Stimulated activated CD4-positive, alpha-beta T cell treated with anti-CD3 and anti-CD28 coated beads, Interleukin-15, amount 100 ng/mL, for 48 hours (primary cell): Measurements from ENCODE around the gene COG8.
A peak's percentile ranks its signal among the peaks of the same experiment; 100 is the strongest.
"Not testable (repeated sequence)": the region's sequence is repeated elsewhere in the genome, so short reads cannot be mapped to it uniquely, and the experiment has no call there.

Source experiments
- DNase-seq, 2 donors: peaks; one replicate each; pipeline ENCODE4 v3.0.0-alpha.2; 2020; ENCODE audit warnings: low read depth in 2 of 2

The COG8 gene

GRCh38 chr16:69319381-69319780 lies 20.0 kb downstream of the COG8 start:
- DNase-seq, result no peak

DNA sequence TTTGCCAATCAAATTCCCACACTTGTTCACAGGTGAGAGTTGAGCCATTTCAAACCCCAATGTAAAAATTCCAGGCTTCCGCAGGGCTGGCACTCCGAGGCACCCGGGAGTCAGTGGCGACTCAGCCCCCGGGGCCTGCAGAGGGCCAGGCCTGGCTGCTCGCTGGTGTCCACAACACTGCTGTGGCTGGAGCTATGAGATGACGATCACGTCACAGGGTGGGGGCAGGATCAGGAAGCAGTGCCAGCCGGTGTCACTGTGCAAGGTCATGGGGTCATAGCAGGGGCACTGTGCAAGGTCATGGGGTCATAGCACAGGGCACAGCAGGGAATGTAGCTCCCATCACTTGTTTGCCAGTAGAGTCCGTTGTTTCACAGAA lies 20.5 kb downstream of the COG8 start:
- no peak for DNase-seq

DNA sequence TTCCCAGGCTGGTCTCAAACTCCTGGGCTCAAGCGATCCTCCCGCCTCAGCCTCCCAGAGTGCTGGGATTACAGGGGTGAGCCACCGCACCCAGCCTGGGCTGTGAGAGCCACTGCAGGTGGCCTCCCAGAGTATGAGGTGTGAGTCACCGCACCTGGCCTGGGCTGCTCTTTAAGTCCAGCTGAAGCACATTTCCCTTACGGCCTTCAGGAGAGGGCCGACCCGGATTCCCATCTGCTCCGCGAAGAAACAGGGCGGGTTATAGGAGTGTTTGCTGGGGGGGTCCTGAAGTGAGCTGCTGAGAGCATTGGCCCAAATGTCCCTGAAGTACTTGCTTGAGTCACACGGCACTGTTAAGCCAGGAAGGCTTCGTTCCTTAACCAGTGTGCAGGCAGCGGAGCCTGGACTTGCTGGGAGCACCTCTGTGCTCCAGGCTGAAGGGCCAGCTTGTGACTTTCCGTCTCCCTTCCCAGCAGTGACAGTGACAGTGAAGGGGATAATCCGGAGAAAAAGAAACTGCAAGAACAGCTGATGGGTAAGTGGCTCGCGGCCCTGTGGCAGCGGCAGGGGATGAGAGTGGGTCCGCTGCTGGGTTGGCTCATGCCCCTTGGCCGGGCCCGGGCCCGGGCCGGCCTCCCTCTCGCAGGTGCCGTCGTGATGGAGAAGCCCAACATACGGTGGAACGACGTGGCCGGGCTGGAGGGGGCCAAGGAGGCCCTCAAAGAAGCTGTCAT lies 21.0 kb downstream of the COG8 start:
- no peak for DNase-seq

- DNase-seq, result no peak
Observed at GRCh38 chr16:69316595-69317034, 22.7 kb downstream of the COG8 start.

DNA sequence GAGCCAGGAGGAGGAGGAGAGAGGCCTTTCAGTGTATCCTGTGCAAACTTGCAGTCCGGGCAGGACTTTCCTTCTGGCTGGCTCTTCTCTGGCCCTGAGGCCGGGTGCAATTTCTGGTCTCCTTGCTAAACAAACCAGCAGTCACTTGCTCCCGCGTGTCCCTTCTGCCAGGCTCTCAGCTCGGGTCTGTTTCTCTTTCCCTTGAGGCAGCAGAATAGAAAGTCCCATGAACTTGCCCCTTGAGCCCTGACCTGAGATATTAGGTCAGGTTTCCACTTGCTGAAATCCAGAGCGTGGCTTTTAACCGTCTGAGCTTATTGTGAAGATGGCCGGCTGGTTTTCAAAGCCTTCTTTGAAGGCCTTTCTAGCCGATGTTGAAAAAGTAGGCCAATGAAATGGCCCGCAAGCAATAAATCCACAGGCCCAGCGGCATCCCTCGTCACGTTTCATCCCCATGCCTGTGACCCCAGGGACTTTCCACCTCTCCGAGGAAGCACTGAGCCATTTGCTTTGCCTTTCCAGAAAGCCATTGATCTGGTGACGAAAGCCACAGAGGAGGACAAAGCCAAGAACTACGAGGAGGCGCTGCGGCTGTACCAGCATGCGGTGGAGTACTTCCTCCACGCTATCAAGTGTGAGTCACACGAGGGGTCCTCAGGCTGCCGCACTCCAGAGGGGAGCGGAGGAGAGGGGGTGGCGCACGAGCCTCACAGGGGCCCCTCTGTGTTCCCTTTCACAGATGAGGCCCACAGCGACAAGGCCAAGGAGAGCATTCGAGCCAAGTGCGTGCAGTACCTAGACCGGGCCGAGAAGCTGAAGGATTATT lies 23.7 kb downstream of the COG8 start:
- no peak for DNase-seq

DNA sequence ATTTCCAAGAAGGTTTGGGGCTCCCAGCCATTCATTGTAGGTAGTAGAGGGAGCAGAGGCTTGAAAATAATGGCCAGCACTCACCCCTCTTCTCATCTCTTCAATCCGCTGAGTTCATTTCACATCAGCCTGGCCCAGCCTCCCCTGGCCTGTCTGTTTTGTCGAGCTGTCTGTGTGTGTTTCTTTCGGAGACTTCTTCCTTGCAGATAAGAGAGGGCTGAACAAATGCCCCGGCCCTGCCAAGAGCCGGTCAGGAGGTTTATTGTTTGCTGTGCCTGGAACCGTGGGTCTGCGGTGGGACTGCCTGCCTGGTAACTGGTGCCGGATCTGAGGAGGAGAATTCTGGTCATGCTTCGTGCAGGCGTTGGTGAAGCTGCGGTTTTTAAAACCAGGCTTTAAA lies 24.8 kb downstream of the COG8 start:
- no peak for DNase-seq

DNA sequence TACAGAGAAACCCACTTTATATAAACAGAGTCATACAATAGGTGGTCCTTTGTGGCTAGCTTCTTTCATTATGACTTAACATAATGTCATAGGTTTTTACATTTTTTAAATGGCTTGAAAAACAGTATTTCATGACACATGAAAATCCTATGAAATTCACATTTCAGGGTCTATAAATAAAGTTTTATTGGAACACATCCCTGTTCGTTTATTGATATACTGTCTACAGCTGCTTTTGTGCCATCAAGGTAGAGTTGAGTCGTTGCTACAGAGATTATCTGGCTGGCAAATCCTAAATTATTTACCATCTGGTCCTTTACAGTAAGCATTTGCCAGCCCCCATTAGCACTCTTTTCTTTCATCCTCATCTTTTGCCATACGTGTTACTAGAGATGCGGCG lies 25.9 kb downstream of the COG8 start:
- no peak for DNase-seq

DNA sequence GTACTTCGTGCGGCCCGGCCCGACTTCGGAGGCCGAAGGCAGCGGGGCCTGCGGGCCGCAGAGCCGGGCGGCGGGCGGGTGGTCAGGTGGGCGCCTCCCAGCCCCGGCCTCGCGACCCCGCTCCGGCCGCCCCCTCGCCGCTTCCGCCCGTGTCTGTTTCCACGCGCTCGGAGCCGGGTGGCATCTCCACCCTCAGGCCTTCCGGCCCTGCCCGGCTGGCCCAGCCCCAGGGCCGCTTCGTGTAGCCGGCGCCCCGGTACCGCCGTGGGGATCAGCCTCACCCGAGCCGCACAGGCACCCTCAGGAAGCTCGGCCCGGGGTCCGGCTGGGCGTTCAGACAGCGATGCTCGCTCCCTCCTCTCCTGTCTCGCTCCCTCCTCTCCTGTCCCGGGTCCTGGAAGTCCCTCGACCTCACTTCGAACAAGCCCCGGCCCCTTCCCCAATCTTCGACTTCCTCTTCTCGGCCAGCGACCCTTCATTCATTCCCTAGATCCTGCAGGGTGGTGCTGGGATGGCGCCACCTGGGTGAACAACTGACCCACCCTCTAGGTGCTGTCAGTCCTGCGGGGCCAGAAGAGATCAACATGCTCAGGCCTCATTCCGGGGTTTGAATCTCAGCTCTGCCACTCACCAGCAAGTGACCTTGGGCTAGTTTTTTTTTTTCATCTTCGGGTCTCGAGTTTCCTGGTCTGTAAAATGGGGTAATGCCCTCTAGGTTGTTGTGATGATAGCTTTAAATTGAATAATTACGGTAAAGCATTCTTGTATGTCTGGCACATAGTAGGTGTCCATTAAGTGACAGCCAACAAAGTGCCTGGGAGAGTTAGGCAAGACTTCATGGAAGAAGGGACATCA lies 27.6 kb downstream of the COG8 start:
- DNase-seq, result peak in 1 of 2 donors; percentile 13

- DNase-seq, result peak; percentile 92 to 98
Observed at GRCh38 chr16:69310653-69311532, 28.5 kb downstream of the COG8 start, which contains the start of gene VPS4A. TSS of gene VPS4A (plus strand) at chr16:69311350. CDS start at chr16:69311512, 162 bp downstream.

DNA sequence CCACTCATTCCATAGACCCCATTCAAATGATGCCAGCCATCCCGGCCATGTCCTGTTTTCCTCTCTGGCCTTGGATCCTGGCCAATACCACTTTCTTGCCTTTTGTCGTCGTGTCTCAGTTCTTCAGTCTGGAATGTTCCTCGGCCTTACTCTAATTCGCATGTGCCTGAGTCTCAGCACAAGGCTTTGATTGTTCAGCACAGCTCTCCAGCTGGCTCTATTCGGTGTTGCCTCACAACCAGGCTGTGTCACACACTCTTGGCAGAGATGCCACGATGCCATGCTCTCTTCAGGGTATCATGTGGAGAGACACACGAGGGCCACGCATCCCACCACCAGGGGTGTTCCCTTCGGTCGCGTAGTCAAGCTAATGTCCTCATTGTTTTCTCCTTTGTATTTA lies 30.0 kb downstream of the COG8 start:
- DNase-seq, result no peak

- DNase-seq, result no peak
Observed at GRCh38 chr16:69307856-69308255, 31.5 kb downstream of the COG8 start.

GRCh38 chr16:69307091-69307490 lies 32.3 kb downstream of the COG8 start:
- DNase-seq, result no peak

DNA sequence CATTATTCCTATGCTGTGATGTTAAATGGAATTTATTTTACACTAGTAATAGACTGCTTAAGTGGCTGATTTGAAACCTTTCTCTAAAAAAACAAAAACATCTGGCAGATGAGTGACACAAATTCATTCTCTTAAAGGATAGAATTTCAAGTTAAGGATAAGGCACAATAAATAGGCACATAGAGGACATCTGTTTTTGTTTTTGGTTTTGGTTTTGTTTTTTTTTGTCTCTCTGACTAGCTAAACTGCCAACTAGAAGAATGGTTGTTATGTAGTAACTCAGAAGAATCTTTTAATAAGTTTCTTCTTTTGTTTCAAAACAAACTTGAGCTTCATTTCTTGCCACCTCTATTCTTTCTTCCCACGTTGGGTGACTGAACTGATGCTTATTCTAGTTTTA lies 33.3 kb downstream of the COG8 start:
- no peak for DNase-seq

- no peak for DNase-seq
Observed at GRCh38 chr16:69302301-69302700, 37.1 kb downstream of the COG8 start.

GRCh38 chr16:69301861-69302260 lies 37.5 kb downstream of the COG8 start:
- DNase-seq, result no peak

DNA sequence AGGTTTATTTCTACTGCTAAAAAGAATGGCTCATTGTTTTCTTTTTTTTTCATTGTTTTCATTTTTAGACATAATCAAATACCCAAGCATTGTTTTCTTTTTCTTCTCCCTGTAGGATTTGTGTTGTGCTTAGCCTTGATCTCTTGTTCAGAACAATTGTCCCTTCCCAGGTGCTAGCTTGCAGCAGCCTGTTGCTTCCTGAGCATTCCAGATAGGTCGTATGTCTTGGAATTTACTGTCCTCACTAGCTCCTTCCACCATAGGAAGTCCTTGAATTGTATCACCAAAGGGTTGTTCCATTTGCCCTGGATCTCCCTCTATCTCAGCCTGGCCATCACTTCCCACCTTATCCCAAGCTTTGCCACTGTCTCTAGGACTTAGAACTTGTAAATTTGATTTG lies 38.2 kb downstream of the COG8 start:
- no peak for DNase-seq

DNA sequence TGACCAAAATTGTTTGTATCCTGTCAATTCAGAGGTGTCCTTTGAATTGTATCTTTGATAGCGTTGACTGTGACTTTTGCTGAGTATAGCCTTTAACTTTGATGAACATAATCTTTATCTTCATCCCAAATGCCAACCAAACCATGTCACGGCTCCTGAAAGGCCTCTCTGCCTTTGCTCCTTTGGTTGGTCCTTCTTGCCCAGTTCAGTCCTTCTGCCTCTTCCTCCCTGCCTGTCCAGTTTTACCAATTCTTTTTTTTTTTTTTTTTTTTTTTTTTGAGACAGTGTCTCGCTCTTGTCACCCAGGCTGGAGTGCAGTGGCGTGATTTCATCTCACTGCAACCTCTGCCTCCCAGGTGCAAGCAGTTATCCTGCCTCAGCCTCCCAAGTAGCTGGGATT lies 41.1 kb downstream of the COG8 start:
- DNase-seq, result no peak

DNA sequence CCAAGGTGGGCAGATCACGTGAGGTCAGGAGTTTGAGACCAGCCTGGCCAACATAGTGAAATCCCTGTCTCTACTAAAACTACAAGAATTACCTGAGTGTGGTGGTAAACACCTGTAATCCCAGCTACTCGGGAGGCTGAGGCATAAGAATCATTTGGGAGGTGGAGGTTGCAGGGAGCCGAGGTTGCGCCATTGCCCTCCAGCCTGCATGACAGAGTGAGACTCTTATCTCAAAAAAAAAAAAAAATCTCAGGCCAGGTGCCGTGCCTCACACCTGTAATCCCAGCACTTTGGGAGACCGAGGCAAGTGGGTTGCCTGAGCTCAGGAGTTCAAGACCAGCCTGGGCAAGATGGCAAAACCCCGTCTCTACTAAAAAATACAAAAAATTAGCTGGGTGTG lies 42.6 kb downstream of the COG8 start:
- DNase-seq, result not testable (repeated sequence)

- DNase-seq, result no peak
Observed at GRCh38 chr16:69294051-69294450, 45.3 kb downstream of the COG8 start.

- DNase-seq, result no peak
Observed at GRCh38 chr16:69293401-69293800, 46.0 kb downstream of the COG8 start.

DNA sequence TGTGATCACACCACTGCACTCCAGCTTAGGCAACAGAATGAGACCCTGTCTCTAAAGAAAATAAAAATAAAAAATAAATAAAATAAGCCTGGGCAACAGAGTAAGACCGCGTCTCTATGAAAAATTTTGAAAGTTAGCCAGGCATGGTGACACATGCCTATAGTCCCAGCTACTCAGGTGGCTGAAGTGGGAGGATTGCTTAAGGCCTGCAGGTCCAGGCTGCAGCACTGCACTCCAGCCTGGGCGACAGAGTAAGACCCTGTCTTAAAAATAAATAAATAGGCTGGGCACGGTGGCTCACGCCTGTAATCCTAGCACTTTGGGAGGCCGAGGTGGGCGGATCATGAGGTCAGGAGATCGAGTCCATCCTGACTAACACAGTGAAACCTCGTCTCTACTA lies 47.7 kb downstream of the COG8 start:
- DNase-seq, result not testable (repeated sequence)
